Measurements from ENCODE around the gene MYLK4.

DNA sequence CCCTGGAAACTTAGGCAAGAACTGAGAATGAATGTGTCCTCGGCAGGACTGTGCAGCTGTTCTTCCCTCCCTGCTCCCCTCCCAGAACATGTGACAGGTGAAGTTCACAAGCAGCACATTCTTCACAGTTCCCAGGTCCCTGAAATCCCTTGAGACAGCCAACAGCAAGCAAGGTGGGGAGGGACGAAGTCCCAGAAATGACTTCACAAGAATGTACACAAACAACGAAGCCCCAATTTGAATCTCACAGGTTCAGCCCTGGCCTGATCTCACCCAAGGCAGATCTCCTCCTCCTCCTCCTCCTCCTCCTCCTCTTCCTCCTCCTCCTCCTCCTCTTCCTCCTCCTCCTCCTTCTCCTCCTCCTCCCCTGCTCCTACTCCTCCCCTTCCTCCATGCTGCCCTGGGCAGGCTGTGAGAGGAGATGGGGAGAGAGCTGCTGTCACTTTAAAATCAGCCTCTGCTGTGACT, 46.9 kb upstream of the MYLK4 start:
- TF ChIP-seq, protein P1, sequence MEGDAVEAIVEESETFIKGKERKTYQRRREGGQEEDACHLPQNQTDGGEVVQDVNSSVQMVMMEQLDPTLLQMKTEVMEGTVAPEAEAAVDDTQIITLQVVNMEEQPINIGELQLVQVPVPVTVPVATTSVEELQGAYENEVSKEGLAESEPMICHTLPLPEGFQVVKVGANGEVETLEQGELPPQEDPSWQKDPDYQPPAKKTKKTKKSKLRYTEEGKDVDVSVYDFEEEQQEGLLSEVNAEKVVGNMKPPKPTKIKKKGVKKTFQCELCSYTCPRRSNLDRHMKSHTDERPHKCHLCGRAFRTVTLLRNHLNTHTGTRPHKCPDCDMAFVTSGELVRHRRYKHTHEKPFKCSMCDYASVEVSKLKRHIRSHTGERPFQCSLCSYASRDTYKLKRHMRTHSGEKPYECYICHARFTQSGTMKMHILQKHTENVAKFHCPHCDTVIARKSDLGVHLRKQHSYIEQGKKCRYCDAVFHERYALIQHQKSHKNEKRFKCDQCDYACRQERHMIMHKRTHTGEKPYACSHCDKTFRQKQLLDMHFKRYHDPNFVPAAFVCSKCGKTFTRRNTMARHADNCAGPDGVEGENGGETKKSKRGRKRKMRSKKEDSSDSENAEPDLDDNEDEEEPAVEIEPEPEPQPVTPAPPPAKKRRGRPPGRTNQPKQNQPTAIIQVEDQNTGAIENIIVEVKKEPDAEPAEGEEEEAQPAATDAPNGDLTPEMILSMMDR (IDR thresholded peaks at IDR 0.05): no peak
- no peak for TF ChIP-seq POLR2A (IDR thresholded peaks at IDR 0.05)
